Mesodermal cell (in vitro differentiated cells): Measurements from ENCODE around the gene PLPP1.
A peak's percentile ranks its signal among the peaks of the same experiment; 100 is the strongest.
"Not testable (repeated sequence)": the region's sequence is repeated elsewhere in the genome, so short reads cannot be mapped to it uniquely, and the experiment has no call there.

Experiments
- H3K27ac ChIP-seq: 2 replicates; pipeline ENCODE4 v1.7.0; 2013; ENCODE audit warnings: mild to moderate bottlenecking, low read depth, low read length, moderate library complexity; ENCODE audit not compliant: severe bottlenecking
- H3K36me3 ChIP-seq: 2 replicates; pipeline ENCODE4 v1.7.1; 2013; ENCODE audit warnings: mild to moderate bottlenecking, low read length, moderate library complexity; ENCODE audit not compliant: control insufficient read depth, insufficient read depth
- H3K4me1 ChIP-seq: one replicate; pipeline ENCODE4 v1.7.1; 2013; ENCODE audit warnings: mild to moderate bottlenecking, low read length; ENCODE audit not compliant: insufficient read depth, control insufficient read depth, poor library complexity, severe bottlenecking
- H3K4me3 ChIP-seq: 2 replicates; pipeline ENCODE4 v1.7.0; 2013; ENCODE audit warnings: low read length, control low read depth, mild to moderate bottlenecking; ENCODE audit not compliant: insufficient read depth, poor library complexity, severe bottlenecking; ENCODE audit errors: extremely low read depth
- H3K9me3 ChIP-seq: 2 replicates; pipeline ENCODE4 v1.7.1; 2013; ENCODE audit warnings: mild to moderate bottlenecking, low read length, moderate library complexity; ENCODE audit not compliant: control insufficient read depth
- WGBS, 2 experiments: methylation state at CpG; one replicate each; pipeline ENCODE4 v1.1.5; 2013; ENCODE audit warnings: missing lambda C conversion rate in 2 of 2; ENCODE audit not compliant: insufficient coverage in 2 of 2; 5-methylcytosine and 5-hydroxymethylcytosine counted together

Gene PLPP1

DNA sequence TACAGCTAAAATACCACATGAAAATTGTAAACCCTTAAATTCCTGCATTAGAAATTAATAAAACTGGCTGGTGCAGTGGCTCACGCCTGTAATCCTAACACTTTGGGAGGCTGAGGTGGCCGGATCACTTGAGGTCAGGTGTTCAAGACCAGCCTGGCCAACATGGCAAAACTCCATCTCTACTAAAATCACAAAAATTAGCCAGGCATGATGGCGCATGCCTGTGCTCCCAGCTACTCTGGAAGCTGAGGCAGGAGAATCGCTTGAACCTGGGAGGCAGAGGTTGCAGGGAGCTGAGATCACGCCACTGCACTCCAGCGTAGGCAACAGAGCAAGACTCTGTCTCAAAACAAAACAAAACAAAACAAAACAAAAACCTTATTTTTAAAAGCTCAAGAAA is 29.1 kb downstream of the PLPP1 start:
- not testable (repeated sequence) for H3K9me3 ChIP-seq, H3K4me3 ChIP-seq, H3K27ac ChIP-seq, H3K36me3 ChIP-seq, H3K4me1 ChIP-seq
- 84 to 98% methylated on average over 4 of the region's 6 CpGs for WGBS, 2 experiments

DNA sequence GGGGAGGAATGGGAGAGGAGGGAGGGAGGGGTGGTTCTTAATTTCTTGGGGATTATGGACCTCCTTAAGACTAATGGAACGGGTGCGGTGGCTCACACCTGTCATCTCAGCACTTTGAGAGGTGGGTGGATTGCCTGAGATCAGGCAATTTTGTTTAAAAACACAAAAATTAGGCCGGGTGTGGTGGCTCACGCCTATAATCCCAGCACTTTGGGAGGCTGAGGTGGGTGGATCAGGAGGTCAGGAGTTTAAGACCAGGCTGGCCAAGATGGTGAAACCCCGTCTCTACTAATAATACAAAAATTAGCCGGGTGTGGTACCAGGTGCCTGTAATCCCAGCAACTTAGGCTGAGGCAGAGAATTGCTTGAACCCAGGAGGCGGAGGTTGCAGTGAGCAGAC is 30.8 kb downstream of the PLPP1 start:
- not testable (repeated sequence) for H3K9me3 ChIP-seq, H3K4me3 ChIP-seq, H3K4me1 ChIP-seq, H3K27ac ChIP-seq, H3K36me3 ChIP-seq
- WGBS, 2 experiments, result 93 to 100% methylated on average over 6 of the region's 7 CpGs

DNA sequence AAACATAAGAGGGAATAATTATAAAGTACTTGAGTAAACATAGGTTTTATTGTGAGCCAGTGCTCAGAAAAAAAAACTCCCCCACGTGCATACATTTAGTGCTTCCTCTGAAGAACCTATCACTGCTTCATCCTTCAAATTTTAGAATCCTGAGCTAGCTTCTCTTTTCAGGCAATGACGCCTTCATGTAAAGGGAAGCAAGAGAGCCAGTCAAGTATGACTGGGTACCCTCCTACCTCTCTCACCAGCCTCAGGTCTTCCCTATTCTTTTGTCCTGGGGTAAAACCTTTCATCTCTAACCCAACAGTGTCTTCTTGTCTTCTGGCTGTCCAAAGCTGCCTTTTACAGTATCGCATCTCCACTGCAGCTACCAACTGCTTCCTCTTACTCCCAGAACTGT is 32.0 kb downstream of the PLPP1 start:
- no peak overlapping the region for H3K27ac ChIP-seq
- H3K9me3 ChIP-seq, result no peaks in the 10 kb centered on the region
- no peaks in the 10 kb centered on the region for H3K36me3 ChIP-seq
- 100% methylated on average over 2 to 3 of the region's 3 CpGs for WGBS, 2 experiments
- H3K4me1 ChIP-seq, result peaks cover under 1% of the 10 kb centered on the region
- H3K4me3 ChIP-seq, result no peak overlapping the region

DNA sequence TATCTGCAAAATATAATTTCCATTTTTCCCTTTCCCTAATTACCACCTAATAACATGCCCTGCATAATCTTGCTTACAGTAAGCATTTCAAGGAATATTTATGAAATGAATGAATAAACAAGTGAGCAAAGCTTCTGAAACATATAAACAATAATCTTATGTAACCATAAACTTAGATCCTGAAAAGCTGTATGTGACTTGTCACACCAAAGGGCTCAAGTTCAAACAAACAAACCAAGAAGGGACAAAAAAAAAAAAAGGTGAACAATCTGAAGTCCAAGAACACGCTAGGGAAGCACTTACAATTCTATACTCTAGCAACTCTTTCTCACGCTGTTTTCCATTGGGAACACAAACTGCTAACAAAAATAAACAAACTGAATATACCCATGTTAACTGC is 36.3 kb downstream of the PLPP1 start:
- 100% methylated on average over 1 to 2 of the region's 2 CpGs for whole genome bisulfite sequencing, 2 experiments
- H3K36me3 ChIP-seq, result no peaks in the 10 kb centered on the region
- H3K27ac ChIP-seq, result no peak overlapping the region
- H3K9me3 ChIP-seq, result no peaks in the 10 kb centered on the region
- H3K4me3 ChIP-seq, result no peak overlapping the region
- peaks cover 4% of the 10 kb centered on the region for H3K4me1 ChIP-seq

DNA sequence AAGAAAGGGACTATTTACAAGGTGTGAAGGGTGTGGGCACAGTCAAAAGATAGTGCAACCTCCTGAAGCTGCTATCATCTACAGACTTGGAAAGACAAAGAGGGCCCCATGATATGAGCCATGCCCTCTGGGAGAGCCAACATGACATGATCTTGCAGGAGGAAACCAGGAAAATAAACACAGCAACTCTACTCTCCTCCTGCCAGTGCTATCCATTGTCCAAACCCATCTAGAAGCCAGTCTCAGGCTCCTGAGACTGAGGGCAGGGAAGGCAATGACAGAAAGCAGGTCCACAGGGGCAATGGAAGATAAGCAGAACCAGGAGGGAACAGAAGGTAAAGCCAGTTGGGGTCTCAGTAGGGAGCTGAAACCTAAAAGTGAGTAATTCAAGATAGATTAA is 37.1 kb downstream of the PLPP1 start:
- peaks cover 4% of the 10 kb centered on the region for H3K4me1 ChIP-seq
- H3K9me3 ChIP-seq, result no peaks in the 10 kb centered on the region
- H3K4me3 ChIP-seq, result no peak overlapping the region
- H3K27ac ChIP-seq, result peak overlapping the region; percentile 18
- H3K36me3 ChIP-seq, result no peaks in the 10 kb centered on the region

DNA sequence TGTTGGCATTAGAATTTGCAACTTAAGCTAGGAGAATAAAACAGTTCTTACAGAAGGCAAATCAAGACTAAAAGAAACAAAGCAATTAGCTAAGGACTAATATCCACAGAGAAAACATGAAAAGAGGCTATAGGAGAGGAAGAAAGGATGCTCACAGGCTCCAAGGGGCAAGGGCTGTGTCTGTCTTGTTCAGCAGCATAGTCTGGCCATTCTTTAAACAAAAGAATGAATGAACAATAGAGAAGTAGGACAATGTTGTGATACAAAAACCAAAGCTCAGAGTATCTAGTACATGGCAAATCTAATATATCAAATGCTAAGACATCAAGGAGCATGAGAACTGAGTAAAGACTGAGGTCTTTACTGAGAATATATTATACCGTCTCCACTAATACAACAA is 39.5 kb downstream of the PLPP1 start:
- H3K36me3 ChIP-seq, result no peaks in the 10 kb centered on the region
- H3K9me3 ChIP-seq, result no peaks in the 10 kb centered on the region
- H3K4me1 ChIP-seq, result peaks cover 4% of the 10 kb centered on the region
- no CpG with 5 or more reads among the region's 1 CpG for WGBS, 2 experiments
- no peak overlapping the region for H3K27ac ChIP-seq
- no peak overlapping the region for H3K4me3 ChIP-seq

DNA sequence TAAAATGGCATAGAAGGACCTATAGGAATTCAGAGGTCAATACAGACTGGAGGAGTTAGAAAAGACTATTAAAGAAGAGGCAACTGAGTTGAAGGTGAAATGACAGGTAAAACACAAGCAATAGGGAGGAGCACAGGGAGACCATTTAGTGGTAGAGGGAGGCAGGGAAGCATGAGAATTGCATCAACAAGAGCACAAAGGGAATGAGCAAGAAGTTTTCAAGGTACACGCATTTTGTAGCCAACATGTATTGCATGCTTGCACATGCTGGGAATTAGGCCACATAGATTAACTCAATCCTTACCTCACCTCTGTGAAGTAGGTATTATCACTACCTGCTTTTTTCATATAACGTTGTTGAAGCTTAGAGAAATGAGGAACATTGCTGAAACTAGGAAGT is 42.3 kb downstream of the PLPP1 start:
- Histone ChIP-seq H3K9me3 (no peaks in the 10 kb centered on the region), H3K4me3 (no peak overlapping the region), H3K36me3 (no peaks in the 10 kb centered on the region), H3K27ac (no peak overlapping the region), H3K4me1 (peaks cover under 1% of the 10 kb centered on the region)
- 75 to 100% methylated on average over 1 of the region's 2 CpGs for WGBS, 2 experiments

DNA sequence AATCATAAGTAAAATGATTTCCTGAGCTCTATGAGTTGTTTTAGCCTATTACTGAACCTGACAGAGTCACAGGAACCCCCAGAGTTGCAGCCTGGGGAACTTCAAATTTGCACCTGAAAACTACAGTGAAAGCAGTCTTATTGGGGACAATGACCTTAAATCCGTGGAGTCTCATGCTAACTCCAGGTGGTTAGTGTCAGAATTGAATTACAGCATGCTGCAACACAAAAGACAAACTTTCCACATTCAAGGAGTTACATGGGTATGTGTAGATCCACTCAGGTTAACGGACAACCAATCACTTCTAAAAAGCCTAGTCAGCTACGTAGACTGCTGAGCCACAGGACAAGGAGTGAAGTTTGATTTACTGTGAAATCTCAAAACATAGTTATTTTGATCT is 49.7 kb downstream of the PLPP1 start:
- no peaks in the 10 kb centered on the region for H3K4me1 ChIP-seq
- H3K36me3 ChIP-seq, result no peaks in the 10 kb centered on the region
- no CpG with 5 or more reads among the region's 3 CpGs for WGBS, 2 experiments
- no peak overlapping the region for H3K27ac ChIP-seq
- H3K9me3 ChIP-seq, result no peaks in the 10 kb centered on the region
- no peak overlapping the region for H3K4me3 ChIP-seq

DNA sequence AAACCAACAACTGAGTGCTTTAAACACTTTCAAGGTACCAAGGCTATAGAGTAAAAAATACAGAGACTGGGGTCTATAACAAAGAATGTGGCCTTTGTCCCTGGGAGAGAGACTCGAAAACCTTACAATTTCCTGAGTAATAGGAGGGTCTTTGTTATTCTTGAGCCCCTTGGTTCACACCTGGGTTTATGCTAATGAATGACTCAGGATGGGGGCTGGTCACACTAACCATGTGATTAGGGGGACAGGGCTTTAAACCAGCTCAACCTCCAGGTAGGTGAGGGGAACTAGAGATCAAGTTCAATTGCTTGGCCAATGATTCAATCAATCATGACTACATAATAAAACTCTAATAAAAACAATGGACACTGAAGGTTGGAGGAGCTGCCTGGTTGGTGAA is 50.2 kb downstream of the PLPP1 start:
- no peak overlapping the region for H3K4me3 ChIP-seq
- H3K9me3 ChIP-seq, result no peaks in the 10 kb centered on the region
- WGBS, 2 experiments, result 40% methylated on average over 1 of the region's 1 CpG; no CpG with 5 or more reads in 1 of the 2 experiments
- H3K4me1 ChIP-seq, result no peaks in the 10 kb centered on the region
- no peaks in the 10 kb centered on the region for H3K36me3 ChIP-seq
- H3K27ac ChIP-seq, result no peak overlapping the region

DNA sequence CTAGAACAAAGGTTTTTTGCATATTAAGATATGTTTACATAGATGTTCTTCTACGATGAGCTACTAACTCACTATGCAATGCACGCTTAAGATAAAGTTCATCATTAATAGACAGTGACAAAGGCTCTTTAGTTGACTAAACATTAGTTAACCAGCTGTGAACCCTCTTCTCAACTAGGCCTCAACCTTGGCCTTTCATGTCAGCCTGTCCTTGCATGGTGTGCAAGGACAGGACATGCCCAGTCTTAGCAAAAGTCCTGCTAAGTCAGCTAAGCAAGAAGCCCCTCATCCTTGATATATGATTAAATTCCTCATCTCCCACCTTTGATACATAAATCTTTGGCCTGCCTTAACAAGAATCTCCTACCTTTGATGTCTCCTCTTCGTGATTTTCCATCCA is 50.9 kb downstream of the PLPP1 start:
- no peak overlapping the region for H3K4me3 ChIP-seq
- 29 to 58% methylated on average over 1 to 2 of the region's 3 CpGs for WGBS, 2 experiments
- H3K4me1 ChIP-seq, result no peaks in the 10 kb centered on the region
- no peak overlapping the region for H3K27ac ChIP-seq
- no peaks in the 10 kb centered on the region for H3K9me3 ChIP-seq
- no peaks in the 10 kb centered on the region for H3K36me3 ChIP-seq

DNA sequence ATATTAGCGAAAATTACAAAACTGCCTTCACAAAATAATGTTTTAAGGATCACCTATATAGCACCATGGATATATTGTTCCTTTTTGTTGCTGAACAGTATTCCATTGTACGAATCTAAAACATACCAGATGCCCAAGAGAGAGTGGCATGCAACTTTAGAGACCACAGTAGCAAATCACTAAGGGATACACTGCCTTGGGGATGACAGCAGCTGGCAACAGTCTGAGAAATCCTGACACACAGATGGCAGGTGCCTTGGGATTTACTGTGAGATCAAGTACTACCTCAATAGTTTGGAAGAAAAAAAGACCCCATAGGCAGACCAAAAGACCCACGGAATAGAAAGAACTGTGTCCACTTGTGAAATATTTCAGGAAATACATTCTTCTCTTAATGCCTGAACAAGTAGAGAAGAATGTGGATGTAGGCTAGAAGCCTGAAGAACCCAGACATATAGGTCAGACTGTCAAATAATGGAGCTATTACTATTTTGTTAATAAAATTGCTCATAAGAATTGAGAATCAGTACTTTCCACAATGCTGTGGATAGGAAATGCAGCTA is 53.4 kb downstream of the PLPP1 start:
- WGBS, 2 experiments, result 80% methylated on average over 1 of the region's 3 CpGs; no CpG with 5 or more reads in 1 of the 2 experiments
- H3K36me3 ChIP-seq, result no peaks in the 10 kb centered on the region
- no peak overlapping the region for H3K27ac ChIP-seq

More for the DNA sequence above, 53.4 kb downstream of the PLPP1 start:
- Histone ChIP-seq H3K4me1 (no peaks in the 10 kb centered on the region), H3K4me3 (no peak overlapping the region), H3K9me3 (no peaks in the 10 kb centered on the region)
